ENCODE measurements around the gene DNAJC27. TPM values are rescaled to one million over a fixed set of nuclear protein-coding genes. Genes with fewer than 3 reads are reported as not detected.

The DNAJC27 gene
- polyA plus RNA-seq, 2 of the 4 experiments (the other 2 are of a cell fraction) = 2.6 to 7.8 TPM

DNA sequence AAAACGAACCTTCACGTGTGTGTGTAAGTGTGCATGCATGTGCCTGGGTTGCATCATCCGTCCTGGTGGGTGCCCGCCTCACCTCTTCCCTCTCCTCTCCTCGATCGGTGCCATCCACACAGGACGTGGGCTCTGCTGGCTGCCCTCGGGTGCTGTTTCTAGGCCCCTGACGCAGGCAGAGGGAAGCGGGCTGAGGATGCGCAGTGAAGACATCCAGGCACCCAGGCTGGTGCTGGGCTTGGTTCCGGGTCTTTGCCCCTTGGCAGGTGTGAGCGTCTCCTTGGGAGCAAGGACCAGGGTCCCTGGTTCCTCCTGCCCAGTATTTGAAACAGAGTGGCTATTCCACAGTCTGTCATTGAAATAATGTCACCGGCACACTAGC is 45.5 kb downstream of the DNAJC27 start (continued):
- TF ChIP-seq, protein P1, sequence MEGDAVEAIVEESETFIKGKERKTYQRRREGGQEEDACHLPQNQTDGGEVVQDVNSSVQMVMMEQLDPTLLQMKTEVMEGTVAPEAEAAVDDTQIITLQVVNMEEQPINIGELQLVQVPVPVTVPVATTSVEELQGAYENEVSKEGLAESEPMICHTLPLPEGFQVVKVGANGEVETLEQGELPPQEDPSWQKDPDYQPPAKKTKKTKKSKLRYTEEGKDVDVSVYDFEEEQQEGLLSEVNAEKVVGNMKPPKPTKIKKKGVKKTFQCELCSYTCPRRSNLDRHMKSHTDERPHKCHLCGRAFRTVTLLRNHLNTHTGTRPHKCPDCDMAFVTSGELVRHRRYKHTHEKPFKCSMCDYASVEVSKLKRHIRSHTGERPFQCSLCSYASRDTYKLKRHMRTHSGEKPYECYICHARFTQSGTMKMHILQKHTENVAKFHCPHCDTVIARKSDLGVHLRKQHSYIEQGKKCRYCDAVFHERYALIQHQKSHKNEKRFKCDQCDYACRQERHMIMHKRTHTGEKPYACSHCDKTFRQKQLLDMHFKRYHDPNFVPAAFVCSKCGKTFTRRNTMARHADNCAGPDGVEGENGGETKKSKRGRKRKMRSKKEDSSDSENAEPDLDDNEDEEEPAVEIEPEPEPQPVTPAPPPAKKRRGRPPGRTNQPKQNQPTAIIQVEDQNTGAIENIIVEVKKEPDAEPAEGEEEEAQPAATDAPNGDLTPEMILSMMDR (IDR thresholded peaks at IDR 0.05) = no peak

DNA sequence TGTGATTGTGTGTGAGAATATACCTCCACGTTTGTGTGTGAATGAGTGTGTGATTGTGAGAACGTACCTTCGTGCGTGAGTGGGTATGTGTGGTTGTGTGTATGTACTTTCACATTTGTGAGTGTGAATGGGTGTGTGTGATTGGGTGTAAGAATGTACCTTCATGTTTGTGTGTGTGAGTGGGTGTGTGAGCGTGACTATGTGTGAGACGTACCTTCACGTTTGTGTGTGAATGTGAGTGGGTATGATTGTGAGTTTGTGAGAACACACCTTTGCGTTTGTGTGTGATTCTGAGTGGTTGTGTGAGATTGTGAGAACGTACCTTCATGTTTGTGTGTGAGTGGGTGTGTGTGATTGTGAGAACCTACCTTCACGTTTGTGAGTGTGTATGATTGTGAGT is 45.9 kb downstream of the DNAJC27 start:
- no peak for TF ChIP-seq RARB (CRISPR knock-in tag; IDR thresholded peaks at IDR 0.05)
- TF ChIP-seq, protein P2, sequence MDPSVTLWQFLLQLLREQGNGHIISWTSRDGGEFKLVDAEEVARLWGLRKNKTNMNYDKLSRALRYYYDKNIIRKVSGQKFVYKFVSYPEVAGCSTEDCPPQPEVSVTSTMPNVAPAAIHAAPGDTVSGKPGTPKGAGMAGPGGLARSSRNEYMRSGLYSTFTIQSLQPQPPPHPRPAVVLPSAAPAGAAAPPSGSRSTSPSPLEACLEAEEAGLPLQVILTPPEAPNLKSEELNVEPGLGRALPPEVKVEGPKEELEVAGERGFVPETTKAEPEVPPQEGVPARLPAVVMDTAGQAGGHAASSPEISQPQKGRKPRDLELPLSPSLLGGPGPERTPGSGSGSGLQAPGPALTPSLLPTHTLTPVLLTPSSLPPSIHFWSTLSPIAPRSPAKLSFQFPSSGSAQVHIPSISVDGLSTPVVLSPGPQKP (IDR thresholded peaks at IDR 0.05; ENCODE audit: low read depth, low read length) = no peak
- TF ChIP-seq JUNB (IDR thresholded peaks at IDR 0.05) = no peak
- TF ChIP-seq HOXA7 (CRISPR knock-in tag; IDR thresholded peaks at IDR 0.05) = no peak
- ATAC-seq (no peak), FAIRE-seq (no peak), DNase-seq (ENCODE audit: low read depth in 1 of 2, low spot score in 1 of 2) (no peak)
- H3K27ac ChIP-seq = no peak overlapping the region
- H3K4me3 ChIP-seq = no peak overlapping the region
- 81% methylated on average over 10 of the region's 10 CpGs for WGBS (ENCODE audit: missing lambda C conversion rate)
- H3K9me3 ChIP-seq = no peaks in the 10 kb centered on the region
- CTCF ChIA-PET = no interaction called here
- H3K4me2 ChIP-seq = no peak overlapping the region
- H3K4me1 ChIP-seq = peaks cover 6% of the 10 kb centered on the region; the same call in 1 of the 3 replicates
- POLR2A ChIA-PET = no interaction called here

DNA sequence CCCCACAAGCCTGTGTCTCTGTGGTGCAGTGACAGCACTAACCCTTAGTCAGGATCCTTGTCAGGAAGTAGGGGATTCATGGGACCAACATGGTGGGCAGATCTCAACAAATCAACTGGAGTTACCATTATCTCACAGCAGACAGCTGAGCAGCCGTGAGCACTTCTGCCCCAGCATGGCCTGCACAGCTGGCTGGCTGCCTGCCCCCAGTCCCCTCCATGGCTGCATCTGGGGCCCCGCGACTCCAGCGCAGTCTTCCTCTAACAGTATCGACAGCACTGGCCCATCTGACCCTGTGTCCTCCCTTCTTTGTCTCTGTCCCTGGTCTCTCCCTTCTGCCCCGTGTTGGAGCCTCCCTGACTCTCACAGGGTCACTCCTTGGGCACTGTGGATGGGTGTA is 47.0 kb downstream of the DNAJC27 start:
- H3K4me2 ChIP-seq = no peak overlapping the region
- ATAC-seq = no peak
- TF ChIP-seq JUNB (IDR thresholded peaks at IDR 0.05) (no peak), TFCP2L1 (CRISPR knock-in tag; IDR thresholded peaks at IDR 0.05) (no peak)
- TF ChIP-seq, protein P3, sequence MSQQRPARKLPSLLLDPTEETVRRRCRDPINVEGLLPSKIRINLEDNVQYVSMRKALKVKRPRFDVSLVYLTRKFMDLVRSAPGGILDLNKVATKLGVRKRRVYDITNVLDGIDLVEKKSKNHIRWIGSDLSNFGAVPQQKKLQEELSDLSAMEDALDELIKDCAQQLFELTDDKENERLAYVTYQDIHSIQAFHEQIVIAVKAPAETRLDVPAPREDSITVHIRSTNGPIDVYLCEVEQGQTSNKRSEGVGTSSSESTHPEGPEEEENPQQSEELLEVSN (IDR thresholded peaks at IDR 0.05; ENCODE audit: borderline replicate concordance, low read depth) = no peak
- no peak overlapping the region for H3K27ac ChIP-seq
- DNase-seq (ENCODE audit: low read depth in 1 of 2, low spot score in 1 of 2) = no peak
- ChIA-PET POLR2A (no interaction called here), CTCF (interaction anchor here (0.8 to 1.0 kb wide), 2 partner anchors 14 to 272 kb away, joined by 3 read pairs; no protein-coding TSS in a partner anchor)
- FAIRE-seq = no peak
- H3K4me1 ChIP-seq = peaks cover 7% of the 10 kb centered on the region; the same call in 1 of the 3 replicates
- 75% methylated on average over 6 of the region's 6 CpGs for WGBS (ENCODE audit: missing lambda C conversion rate)
- H3K4me3 ChIP-seq = no peak overlapping the region
- no peaks in the 10 kb centered on the region for H3K9me3 ChIP-seq

DNA sequence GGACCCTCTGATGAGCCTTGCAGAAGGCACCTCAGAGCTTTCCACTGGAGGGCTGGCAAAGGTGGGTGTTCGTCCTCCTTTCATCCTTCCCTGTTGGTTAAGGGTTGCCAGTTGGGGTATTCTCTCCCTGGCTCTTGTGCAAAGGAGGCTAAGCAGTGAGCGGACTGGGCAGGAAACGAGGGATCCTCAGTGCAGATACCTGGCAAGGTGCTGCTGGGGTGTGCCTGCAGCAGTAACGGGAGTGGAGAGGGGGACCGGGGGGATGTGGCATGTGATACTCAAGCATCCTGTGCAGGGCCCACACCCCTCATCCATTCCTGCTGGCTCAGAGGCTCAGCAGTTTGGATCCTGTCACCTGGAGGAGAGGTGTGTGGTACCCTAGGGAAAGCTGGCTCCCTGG is 47.5 kb downstream of the DNAJC27 start:
- no peaks in the 10 kb centered on the region for H3K9me3 ChIP-seq
- WGBS (ENCODE audit: missing lambda C conversion rate) = 91% methylated on average over 5 of the region's 5 CpGs
- H3K27ac ChIP-seq = no peak overlapping the region
- H3K4me2 ChIP-seq = no peak overlapping the region
- no peak for ATAC-seq
- no peak for TF ChIP-seq ZC3H11A (IDR thresholded peaks at IDR 0.05)
- no peak for TF ChIP-seq HEYL (CRISPR knock-in tag; IDR thresholded peaks at IDR 0.05)
- TF ChIP-seq, protein P4, sequence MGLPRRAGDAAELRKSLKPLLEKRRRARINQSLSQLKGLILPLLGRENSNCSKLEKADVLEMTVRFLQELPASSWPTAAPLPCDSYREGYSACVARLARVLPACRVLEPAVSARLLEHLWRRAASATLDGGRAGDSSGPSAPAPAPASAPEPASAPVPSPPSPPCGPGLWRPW (IDR thresholded peaks at IDR 0.05) = no peak
- TF ChIP-seq CEBPB (IDR thresholded peaks at IDR 0.05) = no peak
- TF ChIP-seq, protein P2 (IDR thresholded peaks at IDR 0.05; ENCODE audit: low read depth, low read length) = no peak
- FAIRE-seq = no peak
- H3K4me1 ChIP-seq = peaks cover 7% of the 10 kb centered on the region; the same call in 2 of the 3 replicates
- H3K4me3 ChIP-seq = no peak overlapping the region
- CTCF ChIA-PET = interaction anchor here (0.8 to 1.3 kb wide), 4 partner anchors 8 to 273 kb away, joined by 3 to 4 read pairs (median 3); no protein-coding TSS in a partner anchor
- no peak for DNase-seq (ENCODE audit: low read depth in 1 of 2, low spot score in 1 of 2)
- POLR2A ChIA-PET = no interaction called here

DNA sequence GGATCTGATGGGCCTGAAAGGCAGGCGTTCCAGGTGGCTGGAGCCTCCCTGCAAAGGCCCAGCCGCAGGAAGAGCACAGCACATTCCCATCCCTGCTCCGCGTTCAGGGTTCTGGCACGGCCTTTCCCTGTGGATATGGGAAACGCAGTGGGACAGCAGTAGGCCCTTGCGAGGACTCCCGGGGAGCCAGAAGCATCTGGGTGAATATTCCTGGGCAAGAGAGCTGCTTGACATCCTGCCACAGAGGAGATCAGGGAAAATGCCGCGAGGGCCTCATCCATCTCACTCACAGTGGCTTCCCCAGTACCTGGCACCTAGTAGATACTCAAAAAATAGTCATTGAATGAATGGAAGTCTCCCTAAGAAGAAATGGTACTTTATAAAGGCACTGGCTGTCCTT is 48.6 kb downstream of the DNAJC27 start:
- no peak for FAIRE-seq
- Histone ChIP-seq H3K9me3 (no peaks in the 10 kb centered on the region), H3K4me3 (no peak overlapping the region), H3K4me2 (no peak overlapping the region), H3K27ac (no peak overlapping the region), H3K4me1 (peaks cover 13% of the 10 kb centered on the region; the same call in 2 of the 3 replicates)
- POLR2A ChIA-PET = no interaction called here
- TF ChIP-seq NPAS2 (CRISPR knock-in tag; IDR thresholded peaks at IDR 0.05; ENCODE audit: borderline replicate concordance) = no peak
- TF ChIP-seq PHF8 (IDR thresholded peaks at IDR 0.05; ENCODE audit: borderline replicate concordance, low read depth) = no peak
- TF ChIP-seq HDAC2 (IDR thresholded peaks at IDR 0.05) = no peak
- no peak for TF ChIP-seq KDM5A (IDR thresholded peaks at IDR 0.05)
- TF ChIP-seq CHD2 (IDR thresholded peaks at IDR 0.05; ENCODE audit: low read length, partially characterized antibody) = no peak
- TF ChIP-seq ESRRA (IDR thresholded peaks at IDR 0.05; ENCODE audit: borderline replicate concordance, low read length) = no peak
- 95% methylated on average over 10 of the region's 10 CpGs for WGBS (ENCODE audit: missing lambda C conversion rate)
- CTCF ChIA-PET = interaction anchor here (0.6 to 2.6 kb wide), 4 partner anchors 11 to 513 kb away, joined by 3 to 6 read pairs (median 4); no protein-coding TSS in a partner anchor
- no peak for ATAC-seq
- DNase-seq (ENCODE audit: low read depth in 1 of 2, low spot score in 1 of 2) = no peak

All from A549 (cell line).